GM18861 (cell line): ENCODE data around the gene APOD.
A peak's percentile ranks its signal among the peaks of the same experiment; 100 is the strongest.

Experiments used
- ATAC-seq: cut with Tn5 transposase; IDR thresholded peaks from one replicate; pipeline ENCODE4 v1.9.1; 2021; ENCODE audit not compliant: unreplicated experiment

APOD gene

GRCh38 chr3:195555110-195555509, 28.6 kb downstream of the APOD start:
- no peak for ATAC-seq

- ATAC-seq: no peak
Observed at GRCh38 chr3:195554458-195554857, 29.3 kb downstream of the APOD start.

- no peak for ATAC-seq
Observed at GRCh38 chr3:195553268-195553667, 30.5 kb downstream of the APOD start.

GRCh38 chr3:195551381-195551978, 32.3 kb downstream of the APOD start:
- ATAC-seq: no peak

GRCh38 chr3:195550723-195551122, 33.0 kb downstream of the APOD start:
- ATAC-seq: peak; percentile 46

- peak; percentile 50 for ATAC-seq
Observed at GRCh38 chr3:195549931-195550519, 33.7 kb downstream of the APOD start.

- ATAC-seq: no peak
Observed at GRCh38 chr3:195548987-195549386, 34.8 kb downstream of the APOD start.

GRCh38 chr3:195548501-195548900, 35.2 kb downstream of the APOD start:
- ATAC-seq: no peak

GRCh38 chr3:195548006-195548405, 35.7 kb downstream of the APOD start:
- no peak for ATAC-seq

- ATAC-seq: no peak
Observed at GRCh38 chr3:195546130-195546560, 37.6 kb downstream of the APOD start.

- no peak for ATAC-seq
Observed at GRCh38 chr3:195544634-195545033, 39.1 kb downstream of the APOD start.

GRCh38 chr3:195544230-195544536, 39.6 kb downstream of the APOD start:
- ATAC-seq: no peak

GRCh38 chr3:195543500-195544229, 40.1 kb downstream of the APOD start:
- ATAC-seq: no peak

GRCh38 chr3:195542698-195543499, 40.8 kb downstream of the APOD start, which contains the start of gene PPP1R2:
Gene PPP1R2, minus strand, starts transcription at chr3:195543325. Its CDS starts 300 bp downstream, at chr3:195543025.
- peak; percentile 56 for ATAC-seq

- no peak for ATAC-seq
Observed at GRCh38 chr3:195542316-195542697, 41.4 kb downstream of the APOD start.

- ATAC-seq: no peak
Observed at GRCh38 chr3:195540511-195540910, 43.2 kb downstream of the APOD start.

GRCh38 chr3:195540027-195540426, 43.7 kb downstream of the APOD start:
- no peak for ATAC-seq

- ATAC-seq: no peak
Observed at GRCh38 chr3:195539479-195539878, 44.3 kb downstream of the APOD start.

GRCh38 chr3:195537995-195538394, 45.7 kb downstream of the APOD start:
- peak; percentile 48 for ATAC-seq

- no peak for ATAC-seq
Observed at GRCh38 chr3:195535293-195535692, 48.4 kb downstream of the APOD start.

GRCh38 chr3:195532834-195533233, 50.9 kb downstream of the APOD start:
- no peak for ATAC-seq

GRCh38 chr3:195532345-195532744, 51.4 kb downstream of the APOD start:
- ATAC-seq: no peak
